SU-DHL-6 (cell line): ENCODE measurements around the gene HERC4.
"Not testable (repeated sequence)": the region's sequence is repeated elsewhere in the genome, so short reads cannot be mapped to it uniquely, and the experiment has no call there.

ENCODE experiments used
- CTCF ChIP-seq: fragments of 200-600 bp; sonication (generic); IDR thresholded peaks from one replicate; pipeline ENCODE4 v1.5.1; 2017; ENCODE audit warnings: antibody characterized with exemption, mild to moderate bottlenecking, low read length, moderate library complexity; ENCODE audit not compliant: insufficient read depth, poor library complexity, severe bottlenecking
- EZH2phosphoT487 ChIP-seq: fragments of 200-600 bp; sonication (generic), shearing (Covaris generic); conservative IDR thresholded peaks from 2 replicates; pipeline ENCODE4 v1.6.1; 2018; ENCODE audit warnings: mild to moderate bottlenecking, antibody characterized with exemption, low read length, moderate library complexity, mixed read lengths

GRCh38 chr10:68022324-68022723, 52.8 kb downstream of the HERC4 start:
- not testable (repeated sequence) for TF ChIP-seq CTCF, EZH2phosphoT487
